Large intestine (tissue), 1 donor: ENCODE data around the gene CD300C. TPM values are rescaled to one million over a fixed set of nuclear protein-coding genes. Genes with fewer than 3 reads are reported as not detected.

Experiments used
- polyA plus RNA-seq: library from polyadenylated mRNA; unstranded; fragments of 120-200 nt; gene quantifications from one replicate; pipeline ENCODE4 v1.2.1, GENCODE V29; 2013

CD300C gene
- polyA plus RNA-seq, 1 donor, result 0.99 TPM

Other genes with a start within 250 kb of the CD300C start
- gene KIF19, start 219.9 kb downstream of the CD300C start, polyA plus RNA-seq, result 5.7 TPM
- gene BTBD17, start 184.2 kb downstream of the CD300C start, polyA plus RNA-seq, result 1.1 TPM
- 0.97 TPM for gene GPR142, start 178.6 kb downstream of the CD300C start, polyA plus RNA-seq
- gene GPRC5C, start 114.0 kb downstream of the CD300C start, polyA plus RNA-seq, result 38.8 TPM
- gene CD300A, start 79.5 kb downstream of the CD300C start, polyA plus RNA-seq, result 6.7 TPM
- gene CD300LB, start 14.6 kb downstream of the CD300C start, polyA plus RNA-seq, result 0.27 TPM
- 0.15 TPM for gene CD300H, start 21.4 kb upstream of the CD300C start, polyA plus RNA-seq
- gene CD300LD, start 46.2 kb upstream of the CD300C start, polyA plus RNA-seq, result not detected
- gene CD300E, start 77.6 kb upstream of the CD300C start, polyA plus RNA-seq, result 0.12 TPM
- gene CD300LF, start 166.8 kb upstream of the CD300C start, polyA plus RNA-seq, result 2.2 TPM
- 14.3 TPM for gene RAB37, start 191.1 kb upstream of the CD300C start, polyA plus RNA-seq
- 395 TPM for gene NHERF1, start 202.5 kb upstream of the CD300C start, polyA plus RNA-seq
- gene NAT9, start 230.2 kb upstream of the CD300C start, polyA plus RNA-seq, result 34.2 TPM